Stimulated activated naive CD8-positive, alpha-beta T cell treated with anti-CD3 and anti-CD28 coated beads, Interleukin-15, amount 100 ng/mL, for 72 hours (primary cell): Measurements from ENCODE around the gene GEMIN7.

ENCODE experiments used
- ATAC-seq: fragments of 150-1000 bp; cut with Tn5 transposase; 2 replicates; pipeline ENCODE4 v1.10.0; 2021; ENCODE audit warnings: mild to moderate bottlenecking, moderate library complexity
- DNase-seq, 2 donors: peaks; one replicate each; pipeline ENCODE4 v3.0.0; 2021 to 2022
- H3K27ac Mint-ChIP-seq, 2 donors: one replicate each; pipeline ENCODE4 v1.8.0; 2022; ENCODE audit warnings: mild to moderate bottlenecking in 2 of 2, mixed read lengths in 2 of 2, moderate library complexity in 2 of 2
- H3K27me3 Mint-ChIP-seq: one replicate; pipeline ENCODE4 v1.8.0; 2022; ENCODE audit warnings: mixed read lengths
- H3K4me1 Mint-ChIP-seq: one replicate; pipeline ENCODE4 v1.8.0; 2022; ENCODE audit warnings: mild to moderate bottlenecking, mixed read lengths
- H3K4me3 Mint-ChIP-seq, 2 donors: one replicate each; pipeline ENCODE4 v1.8.0; 2022; ENCODE audit warnings: mild to moderate bottlenecking in 2 of 2, mixed read lengths in 2 of 2, moderate library complexity in 1 of 2
- H3K9me3 Mint-ChIP-seq, 2 donors: one replicate each; pipeline ENCODE4 v1.8.0; 2022; ENCODE audit warnings: mixed read lengths in 2 of 2

The GEMIN7 gene

DNA sequence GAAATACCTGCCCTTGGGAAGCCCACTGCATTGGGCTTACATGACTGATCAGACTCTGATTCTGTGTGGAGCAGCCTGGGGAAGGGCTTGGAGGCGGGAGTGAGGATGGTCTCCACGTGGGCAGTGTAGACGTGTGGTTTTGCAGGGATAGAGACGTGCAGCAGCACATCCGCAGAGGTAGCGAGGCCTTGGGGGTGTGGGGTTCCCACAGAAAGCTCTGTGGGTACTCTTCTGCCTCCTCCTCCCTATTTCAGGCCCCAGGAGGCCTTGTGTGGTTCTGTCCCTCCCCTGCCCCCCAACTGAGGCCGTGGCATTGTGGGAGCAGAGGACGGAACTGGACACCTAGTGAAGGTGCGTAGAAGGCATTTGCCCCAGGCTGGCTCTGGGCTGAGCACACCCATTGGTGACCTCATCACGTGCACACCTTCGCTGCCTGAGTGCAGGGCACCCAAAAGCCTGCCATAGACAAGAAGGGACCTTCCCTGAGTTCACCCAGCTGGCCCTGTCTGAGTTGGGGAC, 42.8 kb downstream of the GEMIN7 start:
- no peak for DNase-seq
- peak overlapping the region in 1 of 2 donors; percentile 57 for H3K27ac Mint-ChIP-seq
- H3K4me1 Mint-ChIP-seq: peaks cover 90% of the 10 kb centered on the region
- no peaks in the 10 kb centered on the region for H3K27me3 Mint-ChIP-seq
- no peak for ATAC-seq
- H3K9me3 Mint-ChIP-seq: no peaks in the 10 kb centered on the region
- peak overlapping the region in 1 of 2 donors; percentile 60 for H3K4me3 Mint-ChIP-seq

DNA sequence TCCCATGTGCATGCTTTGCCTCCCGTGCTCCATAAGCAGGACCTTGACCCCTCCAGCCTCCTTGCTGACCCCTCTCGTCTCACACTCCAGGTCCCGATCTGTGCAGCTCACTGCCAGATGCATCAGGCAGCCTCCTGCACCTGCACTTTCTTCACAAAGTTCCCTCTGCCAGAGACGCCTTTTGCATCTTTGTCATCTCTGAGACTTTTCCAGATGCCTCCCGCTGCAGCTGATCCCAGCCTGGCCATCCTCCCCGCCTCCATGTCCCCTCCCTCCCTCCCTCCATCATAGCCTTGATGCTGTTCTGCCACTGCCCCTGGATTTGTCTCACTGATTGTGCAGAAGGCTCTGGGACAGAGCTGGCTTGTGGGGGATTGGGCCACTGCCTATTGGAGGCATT, 43.8 kb downstream of the GEMIN7 start:
- Mint-ChIP-seq H3K27me3 (no peaks in the 10 kb centered on the region), H3K4me3 (no peak overlapping the region), H3K27ac (no peak overlapping the region), H3K4me1 (peaks cover 81% of the 10 kb centered on the region), H3K9me3 (no peaks in the 10 kb centered on the region)
- DNase-seq (no peak), ATAC-seq (no peak)

DNA sequence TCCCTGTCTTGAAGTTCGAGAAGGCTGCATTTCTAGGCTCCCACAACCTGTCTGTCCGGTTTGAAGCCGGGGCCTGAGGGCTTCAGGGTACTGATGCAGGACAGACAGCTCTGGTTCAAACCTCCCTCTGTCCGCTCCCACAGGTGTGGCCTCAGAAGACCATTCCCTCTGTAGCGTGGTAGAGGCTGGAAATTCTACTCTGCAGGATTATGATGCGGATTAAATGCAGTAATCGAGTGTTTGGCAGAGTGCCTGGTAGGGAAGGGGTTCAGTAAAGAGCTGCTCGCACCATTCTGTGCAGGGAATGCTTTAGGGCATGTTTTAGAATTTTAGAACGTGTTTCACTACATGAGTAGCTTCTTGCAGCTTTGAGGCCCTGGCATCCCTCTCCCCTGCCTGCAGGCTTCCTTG, 44.4 kb downstream of the GEMIN7 start:
- ATAC-seq (no peak), DNase-seq (no peak)
- H3K27me3 Mint-ChIP-seq: no peaks in the 10 kb centered on the region
- no peak overlapping the region for H3K27ac Mint-ChIP-seq
- no peaks in the 10 kb centered on the region for H3K9me3 Mint-ChIP-seq
- peaks cover 75% of the 10 kb centered on the region for H3K4me1 Mint-ChIP-seq
- H3K4me3 Mint-ChIP-seq: no peak overlapping the region

- ATAC-seq (no peak), DNase-seq (no peak)
- Mint-ChIP-seq H3K27ac (peak overlapping the region in 1 of 2 donors; percentile 59), H3K4me3 (no peak overlapping the region), H3K27me3 (no peaks in the 10 kb centered on the region), H3K9me3 (no peaks in the 10 kb centered on the region), H3K4me1 (peaks cover 69% of the 10 kb centered on the region)
Observed at GRCh38 chr19:45124021-45124420, 45.0 kb downstream of the GEMIN7 start.

DNA sequence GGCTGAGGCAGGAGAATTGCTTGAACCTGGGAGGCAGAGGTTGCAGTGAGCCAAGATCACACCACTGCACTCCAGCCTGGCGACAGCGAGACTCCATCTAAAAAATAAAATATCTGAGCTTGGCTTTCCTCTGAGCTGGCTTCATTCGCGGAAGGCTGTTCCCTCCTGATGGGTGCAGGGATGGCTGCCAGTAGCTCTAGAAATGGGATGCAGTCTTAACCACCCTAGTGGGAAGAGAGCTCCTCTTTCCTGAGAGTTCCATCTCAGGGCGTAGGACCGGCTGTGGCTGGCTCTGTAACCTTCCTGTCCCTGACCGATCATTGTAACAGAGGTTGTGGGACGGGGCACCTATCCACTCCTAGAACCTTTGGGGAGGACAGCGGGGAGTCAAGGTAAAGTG, 46.3 kb downstream of the GEMIN7 start:
- no peak for DNase-seq
- Mint-ChIP-seq H3K27me3 (no peaks in the 10 kb centered on the region), H3K4me1 (peaks cover 59% of the 10 kb centered on the region), H3K9me3 (no peaks in the 10 kb centered on the region), H3K27ac (no peak overlapping the region), H3K4me3 (no peak overlapping the region)
- no peak for ATAC-seq

- Mint-ChIP-seq H3K9me3 (no peaks in the 10 kb centered on the region), H3K27me3 (no peaks in the 10 kb centered on the region), H3K4me1 (peaks cover 59% of the 10 kb centered on the region), H3K4me3 (no peak overlapping the region), H3K27ac (no peak overlapping the region)
- peak; percentile 86 for ATAC-seq
- DNase-seq: peak; percentile 64 to 72
Observed at GRCh38 chr19:45125975-45126493, 47.0 kb downstream of the GEMIN7 start.

DNA sequence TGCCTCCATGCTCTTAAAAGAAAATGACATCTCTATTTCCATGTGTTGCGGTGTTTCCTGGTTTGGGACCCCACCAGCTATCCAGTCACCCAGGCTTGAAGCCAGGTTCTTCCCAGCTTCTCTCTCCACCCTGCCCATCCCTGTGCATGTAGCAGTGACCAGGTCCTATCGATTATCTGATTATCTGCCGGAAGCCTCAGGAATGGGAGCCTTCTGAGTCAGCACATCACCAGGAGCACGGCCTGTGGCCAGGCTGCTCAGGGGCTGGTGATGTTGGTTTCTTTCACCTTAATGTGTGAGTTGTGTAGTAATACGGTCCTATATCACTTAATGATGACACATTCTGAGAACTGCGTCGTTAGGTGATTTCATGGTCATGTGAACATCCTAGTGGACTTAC, 47.6 kb downstream of the GEMIN7 start:
- no peaks in the 10 kb centered on the region for H3K27me3 Mint-ChIP-seq
- no peak overlapping the region for H3K27ac Mint-ChIP-seq
- ATAC-seq (no peak), DNase-seq (no peak)
- H3K4me3 Mint-ChIP-seq: peak overlapping the region in 1 of 2 donors; percentile 24
- no peaks in the 10 kb centered on the region for H3K9me3 Mint-ChIP-seq
- peaks cover 54% of the 10 kb centered on the region for H3K4me1 Mint-ChIP-seq

DNA sequence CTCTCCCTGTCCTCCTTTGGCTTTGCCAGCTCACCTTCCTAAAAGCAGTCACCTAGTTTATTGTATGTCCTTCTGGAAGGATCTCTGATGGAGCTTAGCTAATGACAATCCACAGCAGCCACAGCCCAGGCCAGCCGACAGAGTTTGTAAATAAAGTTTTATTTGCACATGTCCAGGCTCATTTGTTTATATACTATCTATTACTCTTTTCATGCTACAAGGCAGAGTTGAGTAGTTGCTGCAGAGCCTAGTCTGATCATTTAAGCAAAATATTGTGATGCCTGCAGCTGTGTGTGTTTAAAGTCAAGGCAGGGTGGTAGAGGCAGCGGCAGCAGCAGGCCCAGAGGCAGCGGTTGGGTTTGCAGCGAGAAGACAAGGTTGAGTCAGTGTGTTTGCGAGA, 49.1 kb downstream of the GEMIN7 start:
- Mint-ChIP-seq H3K27me3 (no peaks in the 10 kb centered on the region), H3K27ac (no peak overlapping the region), H3K4me3 (no peak overlapping the region), H3K4me1 (peaks cover 39% of the 10 kb centered on the region), H3K9me3 (no peaks in the 10 kb centered on the region)
- DNase-seq (no peak), ATAC-seq (no peak)

DNA sequence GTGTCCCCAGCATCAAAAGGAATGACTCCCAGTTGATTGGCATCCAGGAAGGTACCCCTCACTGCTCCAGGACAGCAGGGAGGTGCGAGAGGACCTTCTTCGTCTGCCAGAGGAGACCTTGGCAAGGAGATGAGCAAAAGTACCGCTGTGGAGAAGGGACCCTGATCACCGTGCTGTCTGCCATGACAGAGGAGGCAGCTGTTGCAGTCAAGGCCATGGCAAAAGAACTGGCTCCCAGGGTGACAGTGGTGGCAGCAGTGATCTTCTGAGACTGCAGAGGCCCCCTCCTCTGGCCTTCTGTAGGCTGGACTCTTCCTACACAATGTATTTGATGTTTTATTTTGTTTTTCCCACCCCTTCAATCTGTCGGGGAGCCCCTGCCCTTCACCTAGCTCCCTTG, 49.7 kb downstream of the GEMIN7 start:
- ATAC-seq (no peak), DNase-seq (no peak)
- no peaks in the 10 kb centered on the region for H3K9me3 Mint-ChIP-seq
- H3K4me1 Mint-ChIP-seq: peaks cover 34% of the 10 kb centered on the region
- H3K4me3 Mint-ChIP-seq: no peak overlapping the region
- no peaks in the 10 kb centered on the region for H3K27me3 Mint-ChIP-seq
- no peak overlapping the region for H3K27ac Mint-ChIP-seq

DNA sequence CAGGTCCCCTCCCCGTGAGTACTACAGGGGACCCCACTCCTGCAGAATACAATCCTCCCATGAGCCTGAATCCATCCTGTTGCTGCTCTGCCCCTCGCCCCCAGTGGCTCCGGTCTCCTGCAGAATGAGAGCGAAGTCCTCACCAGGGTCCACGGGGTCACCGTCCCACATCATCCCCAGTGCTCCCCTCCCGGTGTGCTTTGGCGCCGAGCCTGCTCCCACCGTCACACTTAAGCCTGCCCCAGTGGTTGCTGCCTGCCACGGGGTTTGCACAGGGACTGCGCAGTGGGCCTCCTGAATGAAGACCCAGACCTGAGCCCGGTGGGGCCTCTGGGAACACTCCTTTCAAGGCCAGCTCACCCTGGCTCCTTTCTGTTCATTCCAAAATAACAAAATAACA, 51.2 kb downstream of the GEMIN7 start:
- ATAC-seq (no peak), DNase-seq (no peak)
- H3K9me3 Mint-ChIP-seq: no peaks in the 10 kb centered on the region
- no peak overlapping the region for H3K4me3 Mint-ChIP-seq
- no peak overlapping the region for H3K27ac Mint-ChIP-seq
- no peaks in the 10 kb centered on the region for H3K27me3 Mint-ChIP-seq
- H3K4me1 Mint-ChIP-seq: peaks cover 35% of the 10 kb centered on the region

DNA sequence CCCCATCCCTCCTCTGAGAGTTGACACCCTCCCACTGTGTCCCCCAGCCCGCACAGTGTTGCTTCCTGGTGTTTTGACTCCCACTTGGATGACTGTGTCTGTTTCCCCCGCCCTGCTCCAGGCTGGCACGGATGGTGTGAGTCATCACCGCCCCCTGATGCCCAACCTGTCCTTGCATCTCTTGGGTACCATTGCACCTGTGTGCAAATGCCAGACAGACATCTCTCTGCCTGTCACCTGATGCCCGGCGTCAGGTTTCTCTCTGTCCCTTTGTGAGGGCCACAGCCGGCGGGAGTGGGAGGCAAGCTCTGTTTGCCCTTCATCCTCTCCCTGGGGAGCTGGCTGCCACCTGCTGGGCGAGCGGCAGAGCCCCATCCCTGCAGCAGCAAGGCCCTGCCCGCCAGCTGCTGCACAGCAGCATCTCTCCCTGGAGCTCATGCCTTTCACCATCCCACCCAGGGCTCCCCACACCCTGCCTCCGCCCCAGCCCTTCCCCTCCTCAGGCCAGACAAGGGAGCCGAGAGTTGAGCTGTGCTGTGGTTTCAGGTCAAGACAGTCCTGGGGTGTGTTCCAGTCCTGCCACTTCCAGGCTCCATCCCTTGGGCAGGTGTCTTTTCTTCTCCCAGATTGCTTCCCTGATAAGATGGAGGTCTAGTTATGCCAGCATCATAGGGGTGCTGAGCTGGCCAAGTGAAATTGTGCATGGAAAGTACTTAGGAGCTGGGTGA, 52.0 kb downstream of the GEMIN7 start:
- no peak for DNase-seq
- Mint-ChIP-seq H3K9me3 (no peaks in the 10 kb centered on the region), H3K4me3 (no peak overlapping the region), H3K27me3 (no peaks in the 10 kb centered on the region), H3K4me1 (peaks cover 27% of the 10 kb centered on the region), H3K27ac (peak overlapping the region in 1 of 2 donors; percentile 34)
- peak; percentile 34 for ATAC-seq

GRCh38 chr19:45133661-45134060, 54.6 kb downstream of the GEMIN7 start:
- H3K4me3 Mint-ChIP-seq: no peak overlapping the region
- H3K27me3 Mint-ChIP-seq: no peaks in the 10 kb centered on the region
- peaks cover 28% of the 10 kb centered on the region for H3K4me1 Mint-ChIP-seq
- no peaks in the 10 kb centered on the region for H3K9me3 Mint-ChIP-seq
- no peak for ATAC-seq
- no peak for DNase-seq
- H3K27ac Mint-ChIP-seq: no peak overlapping the region

- Mint-ChIP-seq H3K9me3 (no peaks in the 10 kb centered on the region), H3K4me1 (peaks cover 25% of the 10 kb centered on the region), H3K4me3 (no peak overlapping the region), H3K27ac (no peak overlapping the region), H3K27me3 (no peaks in the 10 kb centered on the region)
- DNase-seq (no peak), ATAC-seq (no peak)
Observed at GRCh38 chr19:45135176-45135885, 56.3 kb downstream of the GEMIN7 start.

DNA sequence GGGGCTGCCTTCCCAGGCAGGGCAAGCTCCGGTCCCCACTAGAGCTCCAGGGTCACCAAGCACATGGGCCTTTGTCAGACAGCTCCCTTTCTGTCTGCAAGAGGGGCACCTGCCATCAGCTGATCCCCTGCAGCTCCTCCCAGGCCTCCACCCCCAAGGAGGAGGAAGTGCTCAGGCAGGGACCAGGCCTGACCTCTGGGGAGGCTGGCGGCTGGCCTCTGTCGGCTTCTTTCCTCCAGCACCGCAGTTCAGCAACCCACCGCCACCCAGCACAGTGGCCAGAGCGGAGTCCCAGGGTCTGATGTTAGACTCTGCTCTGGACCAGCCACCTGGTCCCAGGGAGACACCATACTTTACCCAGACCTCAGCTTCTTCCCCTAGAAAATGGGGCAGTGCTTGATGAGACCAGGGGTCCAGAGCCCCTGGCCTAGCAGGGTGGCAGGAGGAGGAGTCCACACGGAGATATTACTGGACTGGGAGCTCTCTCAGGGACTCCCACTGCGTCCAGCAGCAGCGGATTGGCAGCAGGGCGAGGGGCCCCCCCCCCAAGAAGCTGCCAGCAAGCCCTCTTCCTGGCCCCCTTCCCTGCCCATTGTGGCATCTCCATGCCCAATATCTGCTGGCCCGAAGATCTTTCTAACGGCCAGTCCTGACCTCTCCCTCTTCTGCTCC, 57.6 kb downstream of the GEMIN7 start:
- Mint-ChIP-seq H3K4me3 (no peak overlapping the region), H3K27me3 (no peaks in the 10 kb centered on the region)
- DNase-seq: no peak

DNA sequence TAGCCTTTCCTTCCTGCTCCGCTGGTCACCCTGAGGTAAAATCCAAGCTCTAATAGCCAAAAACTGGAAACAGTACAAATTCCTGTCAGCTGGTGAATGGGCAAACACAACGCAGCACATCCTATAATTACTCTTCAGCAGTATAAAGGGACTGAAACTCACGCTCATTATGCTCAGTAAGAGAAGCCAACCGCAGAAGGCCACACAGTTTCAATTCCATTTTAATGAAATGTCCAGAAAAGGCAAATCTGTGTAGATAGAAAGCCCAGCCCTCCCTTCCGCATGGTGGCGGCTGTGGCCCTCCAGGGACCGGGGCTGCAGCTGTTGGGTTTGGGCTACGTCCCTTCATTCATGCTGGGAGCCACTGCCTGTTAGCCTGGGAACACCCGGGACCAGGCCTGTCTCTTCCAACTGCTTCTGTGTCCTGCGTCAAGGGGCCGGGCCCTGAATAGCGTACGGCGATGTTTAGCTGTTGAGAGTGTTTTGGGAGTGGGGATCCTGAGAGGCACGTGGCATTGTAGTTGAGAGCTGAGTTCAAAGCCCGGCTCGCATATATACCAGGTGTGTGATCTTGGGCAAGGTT, 58.2 kb downstream of the GEMIN7 start:
- DNase-seq (no peak), ATAC-seq (no peak)
- Mint-ChIP-seq H3K27ac (peak overlapping the region in 1 of 2 donors; percentile 75), H3K4me3 (no peak overlapping the region), H3K27me3 (no peaks in the 10 kb centered on the region), H3K9me3 (no peaks in the 10 kb centered on the region), H3K4me1 (peaks cover 17% of the 10 kb centered on the region)

More for the DNA sequence above, 57.6 kb downstream of the GEMIN7 start:
- no peak for ATAC-seq
- no peaks in the 10 kb centered on the region for H3K9me3 Mint-ChIP-seq
- peaks cover 17% of the 10 kb centered on the region for H3K4me1 Mint-ChIP-seq
- H3K27ac Mint-ChIP-seq: peak overlapping the region in 1 of 2 donors; percentile 75
